AG04449 (cell line): ENCODE measurements around the gene SYMPK.

Experiments used
- CTCF ChIA-PET: fragments of 350-600 bp; formaldehyde crosslinking; extraction: SDS; loops from one replicate; lab custom pipeline; 2021; ENCODE audit warnings: antibody characterized with exemption; lab: Yijun Ruan, JAX
- POLR2A ChIA-PET: fragments of 400-600, 350-600 bp; formaldehyde crosslinking; extraction: SDS; loops from one replicate; lab custom pipeline; 2020; ENCODE audit warnings: antibody characterized with exemption, inconsistent platforms; lab: Yijun Ruan, JAX
- DNase-seq: peaks from one replicate; pipeline ENCODE4 v3.0.0-alpha.2; 2010; ENCODE audit warnings: low read depth, low spot score
- H3K4me3 ChIP-seq: 2 replicates; pipeline ENCODE4 v1.5.1; 2011; ENCODE audit warnings: low read depth, mild to moderate bottlenecking, control low read depth, low read length
- CTCF ChIP-seq: IDR thresholded peaks from one replicate; pipeline ENCODE4 v1.5.1; 2011; ENCODE audit warnings: mild to moderate bottlenecking, moderate library complexity, low read length, control low read depth, inconsistent platforms; ENCODE audit not compliant: insufficient read depth; ENCODE audit errors: missing control alignments

The SYMPK gene

GRCh38 chr19:45834970-45835369 lies 28.0 kb downstream of the SYMPK start:
- CTCF ChIA-PET: interaction anchor here (1.4 to 15.5 kb wide), 2 partner anchors 12 to 18 kb away, joined by 5 to 231 read pairs; partner anchors contain the start of gene RSPH6A
- no peak for DNase-seq
- no peak overlapping the region for H3K4me3 ChIP-seq
- TF ChIP-seq CTCF: no peak
- POLR2A ChIA-PET: interaction anchor here (1.0 kb wide), 1 partner anchor 15 kb away, joined by 3 read pairs; no protein-coding TSS in a partner anchor

GRCh38 chr19:45828945-45829344 lies 34.0 kb downstream of the SYMPK start:
- ChIA-PET POLR2A (interaction anchor here (0.5 kb wide), 1 partner anchor 60 kb away, joined by 4 read pairs; the partner anchor contains the start of gene SIX5), CTCF (interaction anchor here (1.1 to 15.5 kb wide), 2 partner anchors 12 to 13 kb away, joined by 4 to 231 read pairs; partner anchors contain the start of gene RSPH6A)
- no peak for TF ChIP-seq CTCF
- DNase-seq: no peak
- H3K4me3 ChIP-seq: no peak overlapping the region

GRCh38 chr19:45828523-45828922 lies 34.4 kb downstream of the SYMPK start:
- POLR2A ChIA-PET: interaction anchor here (0.6 kb wide), 1 partner anchor 59 kb away, joined by 3 read pairs; no protein-coding TSS in a partner anchor
- CTCF ChIA-PET: interaction anchor here (15.5 kb wide), 1 partner anchor 11 kb away, joined by 231 read pairs; the partner anchor contains the start of gene RSPH6A
- DNase-seq: no peak
- H3K4me3 ChIP-seq: no peak overlapping the region
- no peak for TF ChIP-seq CTCF

GRCh38 chr19:45827459-45828093 lies 35.4 kb downstream of the SYMPK start:
- POLR2A ChIA-PET: interaction anchor here (0.6 kb wide), 1 partner anchor 58 kb away, joined by 3 read pairs; no protein-coding TSS in a partner anchor
- CTCF ChIA-PET: interaction anchor here (0.9 to 15.5 kb wide), 3 partner anchors 10 to 28 kb away, joined by 3 to 231 read pairs (median 3); partner anchors contain the start of gene RSPH6A
- DNase-seq: no peak
- TF ChIP-seq CTCF: no peak
- no peak overlapping the region for H3K4me3 ChIP-seq

- TF ChIP-seq CTCF: no peak
- POLR2A ChIA-PET: no interaction called here
- CTCF ChIA-PET: interaction anchor here (1.4 to 15.5 kb wide), 2 partner anchors 10 to 27 kb away, joined by 3 to 231 read pairs; partner anchors contain the start of gene RSPH6A
- no peak for DNase-seq
- H3K4me3 ChIP-seq: no peak overlapping the region
Measured at GRCh38 chr19:45826934-45827333, 36.0 kb downstream of the SYMPK start.
